Activated T-cell treated with anti-CD3 and anti-CD28 coated beads, Interleukin-2, amount 50 U/mL, for 48 hours (primary cell): ENCODE results near the gene ACTR5.
A peak's percentile ranks its signal among the peaks of the same experiment; 100 is the strongest.

ENCODE experiments used
- DNase-seq, 2 experiments: peaks; one replicate each; pipeline ENCODE4 v3.0.0-alpha.2; 2020

ACTR5 gene

GRCh38 chr20:38748097-38748860 is at the start of gene ACTR5:
Gene ACTR5 (plus strand): TSS chr20:38748460. CDS start chr20:38748479, 19 bp downstream.
- DNase-seq: peak; percentile 99

GRCh38 chr20:38698541-38698940 is 49.7 kb upstream of the ACTR5 start:
- DNase-seq: no peak

- no peak for DNase-seq
Measured at GRCh38 chr20:38700141-38700540, 48.1 kb upstream of the ACTR5 start.

GRCh38 chr20:38700926-38701325 is 47.3 kb upstream of the ACTR5 start:
- no peak for DNase-seq

GRCh38 chr20:38703526-38703925 is 44.7 kb upstream of the ACTR5 start:
- DNase-seq: no peak

GRCh38 chr20:38704136-38704535 is 44.1 kb upstream of the ACTR5 start:
- DNase-seq: no peak

DNA sequence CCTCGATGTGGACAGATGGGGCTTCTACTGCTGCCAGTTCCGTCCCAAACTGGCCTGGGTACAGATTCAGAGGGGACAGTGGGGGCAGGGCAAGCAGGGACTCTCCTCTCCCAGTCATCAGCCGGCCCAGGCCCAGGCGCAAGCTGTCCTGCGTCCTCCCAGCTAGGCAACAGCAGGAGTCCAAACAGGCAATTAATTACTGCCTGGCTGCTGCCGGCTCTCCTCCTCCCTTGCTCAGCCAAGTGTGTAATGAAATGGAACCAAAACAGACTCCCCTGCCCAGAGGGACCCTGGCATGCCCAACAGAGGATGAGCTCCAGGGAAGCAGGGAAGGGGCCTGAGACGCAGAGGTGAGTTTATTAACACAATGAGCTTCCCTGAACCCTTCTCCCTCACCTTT is 41.8 kb upstream of the ACTR5 start:
- DNase-seq: no peak

DNA sequence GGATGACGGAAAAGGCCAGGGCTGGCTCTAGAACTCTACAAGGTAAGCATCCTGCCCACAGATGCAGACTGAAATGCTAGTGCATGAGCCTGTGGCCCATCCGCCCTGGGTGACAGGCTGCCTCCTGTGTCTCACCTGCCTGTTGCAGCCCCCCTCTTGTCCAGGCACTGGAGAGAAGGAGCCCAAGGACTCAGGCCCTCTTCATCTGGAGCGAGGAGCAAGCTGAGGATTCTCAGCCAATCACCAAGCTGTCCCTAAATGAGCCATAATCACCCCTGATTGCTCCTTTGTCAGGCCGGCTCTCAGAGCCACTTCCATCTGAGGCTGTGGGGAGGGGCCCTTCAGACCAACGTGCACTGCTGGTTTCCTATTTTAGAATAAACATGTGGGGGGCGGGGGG is 34.0 kb upstream of the ACTR5 start:
- DNase-seq: no peak

- no peak for DNase-seq
Measured at GRCh38 chr20:38715646-38716045, 32.6 kb upstream of the ACTR5 start.

DNA sequence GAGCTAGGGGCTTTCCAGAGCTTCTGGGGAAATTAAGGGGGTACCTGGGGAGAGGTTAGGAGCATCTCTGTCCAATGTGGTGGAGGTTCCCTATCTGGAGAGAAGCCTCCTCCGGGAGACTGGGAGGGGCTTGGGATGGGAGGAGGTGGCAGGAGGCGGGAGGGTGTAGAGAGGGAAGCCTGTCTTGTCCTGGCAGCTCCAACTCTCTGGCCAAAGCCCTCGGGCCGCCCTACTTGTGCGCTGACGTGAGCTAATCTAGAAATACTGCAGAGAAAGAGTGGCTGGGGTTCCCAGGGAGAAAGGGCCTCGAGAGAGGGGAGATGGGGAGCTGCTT is 25.6 kb upstream of the ACTR5 start:
- DNase-seq: peak in 1 of 2 experiments; percentile 17

DNA sequence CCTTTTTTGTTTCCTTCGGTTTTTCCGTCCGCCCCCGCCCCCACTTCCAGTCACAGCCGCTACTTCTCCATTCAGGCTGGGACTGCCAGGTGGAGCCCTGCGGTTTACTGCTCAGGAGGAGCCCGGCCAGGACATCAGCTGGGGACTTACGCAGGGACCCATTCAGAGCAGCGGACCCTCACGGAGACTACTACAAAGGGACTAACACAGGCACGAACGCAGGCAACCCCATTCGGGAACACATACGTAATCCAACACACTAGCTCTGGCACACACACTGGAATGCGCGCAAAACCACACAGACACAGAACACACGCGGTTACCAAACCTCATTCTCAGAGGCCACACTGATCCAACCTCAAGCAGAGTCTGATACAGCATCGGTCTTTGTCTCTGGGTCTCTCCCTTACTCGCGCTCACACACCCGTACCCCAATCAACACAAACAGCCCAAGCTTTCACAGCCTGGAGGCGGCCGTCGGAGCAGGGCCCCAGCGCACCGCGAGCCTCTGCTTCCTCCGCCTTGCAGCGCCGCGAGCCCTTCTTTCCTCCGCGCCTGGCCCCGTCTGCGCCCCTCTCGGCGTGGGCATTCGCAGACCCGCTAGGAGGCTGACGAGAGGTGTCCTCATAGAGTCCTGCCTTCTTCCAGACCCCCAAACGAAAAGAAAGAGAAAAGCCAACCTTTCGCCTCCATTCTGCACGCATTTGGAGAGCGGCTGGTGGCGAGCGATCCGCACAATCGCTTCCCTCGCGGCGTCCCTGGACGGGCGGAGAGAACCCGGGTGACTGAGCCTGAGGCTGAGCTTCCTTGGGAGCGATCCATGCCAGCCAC is 25.0 kb upstream of the ACTR5 start:
- peak; percentile 39 to 41 for DNase-seq

GRCh38 chr20:38723848-38724625 is 24.2 kb upstream of the ACTR5 start, which contains the start of gene SLC32A1:
Gene SLC32A1 (plus strand): TSS chr20:38724486. CDS start chr20:38724725, 239 bp downstream.
- peak; percentile 24 to 34 for DNase-seq

DNA sequence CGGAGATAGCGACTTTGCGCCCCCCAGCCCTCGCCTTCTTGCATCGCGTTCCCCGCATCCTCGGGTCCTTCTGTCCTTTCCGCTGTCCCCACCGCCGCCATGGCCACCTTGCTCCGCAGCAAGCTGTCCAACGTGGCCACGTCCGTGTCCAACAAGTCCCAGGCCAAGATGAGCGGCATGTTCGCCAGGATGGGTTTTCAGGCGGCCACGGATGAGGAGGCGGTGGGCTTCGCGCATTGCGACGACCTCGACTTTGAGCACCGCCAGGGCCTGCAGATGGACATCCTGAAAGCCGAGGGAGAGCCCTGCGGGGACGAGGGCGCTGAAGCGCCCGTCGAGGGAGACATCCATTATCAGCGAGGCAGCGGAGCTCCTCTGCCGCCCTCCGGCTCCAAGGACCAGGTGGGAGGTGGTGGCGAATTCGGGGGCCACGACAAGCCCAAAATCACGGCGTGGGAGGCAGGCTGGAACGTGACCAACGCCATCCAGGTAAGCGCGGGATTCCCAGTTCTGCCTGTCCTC is 23.6 kb upstream of the ACTR5 start:
- no peak for DNase-seq

DNA sequence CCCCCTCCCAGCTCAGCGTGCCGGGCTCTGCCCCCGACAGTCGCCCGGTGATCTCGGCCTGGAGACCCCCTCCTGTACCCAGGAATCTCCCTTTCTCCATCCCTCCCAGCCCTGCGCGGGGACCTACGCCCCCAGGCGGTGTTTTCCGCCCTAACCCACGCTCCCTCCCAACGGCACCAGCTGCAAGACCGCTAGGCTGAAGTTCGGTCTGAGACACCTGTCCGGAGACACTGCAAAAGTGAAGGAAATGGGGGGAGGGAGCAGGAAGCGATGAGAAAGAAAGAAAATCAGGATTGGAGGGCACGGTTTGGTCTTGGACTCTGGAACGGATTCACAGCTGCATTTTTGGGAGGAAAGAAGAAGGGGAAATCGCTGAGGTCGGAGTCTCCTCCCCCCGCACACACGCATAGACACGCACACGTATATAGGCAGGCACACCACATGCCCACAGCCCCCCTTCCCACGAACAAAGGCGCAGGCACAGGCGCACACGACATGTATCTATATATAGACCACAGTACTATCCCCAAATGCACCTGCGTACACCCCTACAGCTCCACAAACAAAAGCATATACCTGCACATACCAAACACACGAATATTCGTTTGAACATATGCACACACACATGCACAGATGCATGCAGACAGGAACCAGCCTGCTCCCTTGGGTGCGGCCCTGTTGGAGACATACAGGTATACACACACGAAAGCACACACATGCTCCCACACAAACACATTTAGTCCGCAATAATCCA is 22.9 kb upstream of the ACTR5 start:
- DNase-seq: peak; percentile 30 to 32

DNA sequence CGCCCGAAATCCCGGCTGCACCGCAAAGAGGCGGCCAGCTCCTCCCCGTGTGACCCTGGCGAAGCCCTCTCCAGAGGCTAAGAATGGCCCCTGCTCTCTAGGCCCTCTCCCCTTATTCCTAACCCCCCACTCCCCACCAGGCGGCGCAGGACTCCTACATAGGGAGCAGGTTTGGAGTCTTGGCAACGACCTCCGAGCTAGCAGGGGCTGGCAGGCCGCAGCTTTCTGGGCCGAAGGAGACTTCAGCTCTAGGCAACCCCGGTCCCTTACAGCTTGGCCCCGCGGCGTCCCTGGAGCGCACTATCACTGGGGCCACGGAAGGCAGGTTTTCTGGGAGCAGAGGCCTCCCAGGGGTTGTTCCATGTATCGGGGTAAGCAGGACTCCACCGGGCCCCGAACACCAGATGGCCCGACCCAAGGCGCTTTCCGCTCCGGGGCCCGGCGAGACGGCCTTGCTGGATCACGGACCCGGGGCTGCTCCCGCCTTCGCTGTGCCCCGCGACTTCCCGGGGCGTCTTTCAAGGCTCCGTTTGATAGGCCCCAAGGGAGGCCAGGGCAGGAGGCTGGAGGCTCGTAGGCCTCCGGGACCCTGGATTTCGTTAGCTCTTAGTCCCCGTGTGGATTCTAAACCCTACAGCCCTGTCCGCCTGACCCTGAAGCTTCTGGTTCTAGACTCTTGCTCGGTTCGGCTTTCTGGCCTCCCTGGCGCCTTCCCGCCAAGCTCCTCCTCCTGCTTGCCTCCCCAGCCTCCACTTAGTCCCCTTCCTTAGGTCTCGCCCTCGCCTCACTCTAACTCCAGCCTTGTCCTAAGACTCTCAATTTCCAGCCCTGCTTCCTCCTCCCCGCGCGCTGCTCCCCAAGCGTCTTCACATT is 22.1 kb upstream of the ACTR5 start:
- DNase-seq: peak; percentile 76 to 79

DNA sequence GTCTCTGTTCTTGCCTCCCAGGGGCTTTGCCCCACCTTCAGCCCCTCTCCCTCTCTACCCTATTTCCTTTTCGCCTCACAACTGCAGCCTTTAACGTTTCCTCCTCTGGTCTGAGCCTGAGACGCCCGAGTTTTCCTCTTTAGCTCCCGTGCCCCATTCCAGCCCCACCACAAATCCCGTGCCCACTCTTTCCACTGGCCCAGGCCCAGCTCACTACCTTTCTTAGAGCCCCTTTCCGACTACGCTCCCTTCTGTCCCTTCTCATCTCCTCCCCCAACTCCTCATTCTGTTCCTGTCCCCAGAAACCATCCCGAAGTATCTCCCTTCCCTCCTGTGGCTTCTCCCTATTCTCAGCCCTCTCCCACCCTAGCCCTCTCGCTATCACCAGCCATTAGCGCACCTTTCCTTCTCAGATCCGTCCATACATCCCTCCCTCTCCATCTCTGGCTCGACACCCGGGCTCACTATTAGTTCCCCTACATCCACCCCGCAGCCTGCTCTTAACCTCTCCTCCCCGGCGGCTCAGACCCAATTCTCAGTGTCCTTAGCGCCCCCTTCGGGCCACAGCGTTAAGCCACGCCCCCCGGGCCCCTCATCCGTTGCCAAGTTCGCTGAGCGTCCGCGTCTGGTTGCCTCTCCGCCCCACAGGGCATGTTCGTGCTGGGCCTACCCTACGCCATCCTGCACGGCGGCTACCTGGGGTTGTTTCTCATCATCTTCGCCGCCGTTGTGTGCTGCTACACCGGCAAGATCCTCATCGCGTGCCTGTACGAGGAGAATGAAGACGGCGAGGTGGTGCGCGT is 21.3 kb upstream of the ACTR5 start:
- peak; percentile 90 for DNase-seq

- peak in 1 of 2 experiments; percentile 44 for DNase-seq
Measured at GRCh38 chr20:38727607-38728190, 20.6 kb upstream of the ACTR5 start.

DNA sequence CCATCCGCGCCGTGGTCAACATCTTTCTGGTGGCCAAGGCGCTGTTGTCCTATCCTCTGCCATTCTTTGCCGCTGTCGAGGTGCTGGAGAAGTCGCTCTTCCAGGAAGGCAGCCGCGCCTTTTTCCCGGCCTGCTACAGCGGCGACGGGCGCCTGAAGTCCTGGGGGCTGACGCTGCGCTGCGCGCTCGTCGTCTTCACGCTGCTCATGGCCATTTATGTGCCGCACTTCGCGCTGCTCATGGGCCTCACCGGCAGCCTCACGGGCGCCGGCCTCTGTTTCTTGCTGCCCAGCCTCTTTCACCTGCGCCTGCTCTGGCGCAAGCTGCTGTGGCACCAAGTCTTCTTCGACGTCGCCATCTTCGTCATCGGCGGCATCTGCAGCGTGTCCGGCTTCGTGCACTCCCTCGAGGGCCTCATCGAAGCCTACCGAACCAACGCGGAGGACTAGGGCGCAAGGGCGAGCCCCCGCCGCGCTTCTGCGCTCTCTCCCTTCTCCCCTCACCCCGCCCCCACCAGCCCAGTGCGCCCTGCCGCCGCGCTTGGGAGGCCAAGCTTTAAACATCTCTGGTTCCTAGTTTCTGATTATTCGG is 20.0 kb upstream of the ACTR5 start:
- peak; percentile 34 to 44 for DNase-seq

- DNase-seq: peak; percentile 35 to 38
Measured at GRCh38 chr20:38728911-38729642, 19.2 kb upstream of the ACTR5 start.
